Body of pancreas (tissue), 4 donors: ENCODE data around the gene GLRX3.

Experiments
- POLR2A ChIP-seq, 3 donors: fragments of 450-650 bp; IDR thresholded peaks; one replicate each; pipeline ENCODE4 v1.6.1; 2016; ENCODE audit warnings: antibody characterized with exemption in 3 of 3, mild to moderate bottlenecking in 2 of 3
- TF ChIP-seq, protein P1 (sequence below), 7 experiments: fragments of 450-650 bp in 4 of 7; fragments of 200-600 bp in 3 of 7; sonication (generic) in 3 of 7; IDR thresholded peaks; one replicate each; pipeline ENCODE4 v1.5.1; 2016 to 2019; ENCODE audit warnings: antibody characterized with exemption in 7 of 7

- TF ChIP-seq, protein P1, sequence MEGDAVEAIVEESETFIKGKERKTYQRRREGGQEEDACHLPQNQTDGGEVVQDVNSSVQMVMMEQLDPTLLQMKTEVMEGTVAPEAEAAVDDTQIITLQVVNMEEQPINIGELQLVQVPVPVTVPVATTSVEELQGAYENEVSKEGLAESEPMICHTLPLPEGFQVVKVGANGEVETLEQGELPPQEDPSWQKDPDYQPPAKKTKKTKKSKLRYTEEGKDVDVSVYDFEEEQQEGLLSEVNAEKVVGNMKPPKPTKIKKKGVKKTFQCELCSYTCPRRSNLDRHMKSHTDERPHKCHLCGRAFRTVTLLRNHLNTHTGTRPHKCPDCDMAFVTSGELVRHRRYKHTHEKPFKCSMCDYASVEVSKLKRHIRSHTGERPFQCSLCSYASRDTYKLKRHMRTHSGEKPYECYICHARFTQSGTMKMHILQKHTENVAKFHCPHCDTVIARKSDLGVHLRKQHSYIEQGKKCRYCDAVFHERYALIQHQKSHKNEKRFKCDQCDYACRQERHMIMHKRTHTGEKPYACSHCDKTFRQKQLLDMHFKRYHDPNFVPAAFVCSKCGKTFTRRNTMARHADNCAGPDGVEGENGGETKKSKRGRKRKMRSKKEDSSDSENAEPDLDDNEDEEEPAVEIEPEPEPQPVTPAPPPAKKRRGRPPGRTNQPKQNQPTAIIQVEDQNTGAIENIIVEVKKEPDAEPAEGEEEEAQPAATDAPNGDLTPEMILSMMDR (IDR thresholded peaks at IDR 0.05) = no peak
- no peak for TF ChIP-seq POLR2A (IDR thresholded peaks at IDR 0.05)
Measured at GRCh38 chr10:130171196-130171595, 35.0 kb downstream of the GLRX3 start.
